WERI-Rb-1 (cell line): ENCODE results near the gene PHC2.

Source experiments
- DNase-seq: peaks from one replicate; pipeline ENCODE4 v3.0.0-alpha.2; 2020
- H3K27ac ChIP-seq: fragments of 250-450 bp; sonication (Bioruptor Pico); 2 replicates; pipeline ENCODE4 v1.5.1; 2020; ENCODE audit warnings: mild to moderate bottlenecking, moderate library complexity
- H3K27me3 ChIP-seq: fragments of 250-450 bp; sonication (Bioruptor Pico); 2 replicates; pipeline ENCODE4 v1.5.1; 2021; ENCODE audit warnings: mild to moderate bottlenecking, low read depth, moderate library complexity; ENCODE audit not compliant: insufficient read depth, severe bottlenecking
- H3K36me3 ChIP-seq: fragments of 250-450 bp; sonication (Bioruptor Pico); 2 replicates; pipeline ENCODE4 v1.5.1; 2020; ENCODE audit warnings: mild to moderate bottlenecking, moderate library complexity
- H3K4me3 ChIP-seq: 2 replicates; pipeline ENCODE4 v1.5.1; 2011; ENCODE audit warnings: low read depth, mild to moderate bottlenecking, control low read depth, low read length
- H3K9me3 ChIP-seq: fragments of 250-450 bp; sonication (Bioruptor Pico); 2 replicates; pipeline ENCODE4 v1.5.1; 2021; ENCODE audit warnings: mild to moderate bottlenecking, moderate library complexity; ENCODE audit not compliant: severe bottlenecking
- TF ChIP-seq, protein P1 (sequence below): IDR thresholded peaks from 2 replicates; pipeline ENCODE4 v1.5.1; 2011; ENCODE audit warnings: low read depth, mild to moderate bottlenecking, control low read depth, inconsistent platforms, low read length

The PHC2 gene

GRCh38 chr1:33383489-33383888, 47.4 kb downstream of the PHC2 start:
- H3K27me3 ChIP-seq: no peaks in the 10 kb centered on the region
- TF ChIP-seq, protein P1, sequence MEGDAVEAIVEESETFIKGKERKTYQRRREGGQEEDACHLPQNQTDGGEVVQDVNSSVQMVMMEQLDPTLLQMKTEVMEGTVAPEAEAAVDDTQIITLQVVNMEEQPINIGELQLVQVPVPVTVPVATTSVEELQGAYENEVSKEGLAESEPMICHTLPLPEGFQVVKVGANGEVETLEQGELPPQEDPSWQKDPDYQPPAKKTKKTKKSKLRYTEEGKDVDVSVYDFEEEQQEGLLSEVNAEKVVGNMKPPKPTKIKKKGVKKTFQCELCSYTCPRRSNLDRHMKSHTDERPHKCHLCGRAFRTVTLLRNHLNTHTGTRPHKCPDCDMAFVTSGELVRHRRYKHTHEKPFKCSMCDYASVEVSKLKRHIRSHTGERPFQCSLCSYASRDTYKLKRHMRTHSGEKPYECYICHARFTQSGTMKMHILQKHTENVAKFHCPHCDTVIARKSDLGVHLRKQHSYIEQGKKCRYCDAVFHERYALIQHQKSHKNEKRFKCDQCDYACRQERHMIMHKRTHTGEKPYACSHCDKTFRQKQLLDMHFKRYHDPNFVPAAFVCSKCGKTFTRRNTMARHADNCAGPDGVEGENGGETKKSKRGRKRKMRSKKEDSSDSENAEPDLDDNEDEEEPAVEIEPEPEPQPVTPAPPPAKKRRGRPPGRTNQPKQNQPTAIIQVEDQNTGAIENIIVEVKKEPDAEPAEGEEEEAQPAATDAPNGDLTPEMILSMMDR: no peak
- H3K27ac ChIP-seq: no peak overlapping the region
- H3K9me3 ChIP-seq: no peaks in the 10 kb centered on the region
- no peaks in the 10 kb centered on the region for H3K36me3 ChIP-seq
- no peak overlapping the region for H3K4me3 ChIP-seq
- no peak for DNase-seq

GRCh38 chr1:33382661-33383415, 48.1 kb downstream of the PHC2 start:
- no peak for DNase-seq
- Histone ChIP-seq H3K27ac (no peak overlapping the region), H3K4me3 (no peak overlapping the region), H3K9me3 (no peaks in the 10 kb centered on the region), H3K27me3 (no peaks in the 10 kb centered on the region), H3K36me3 (no peaks in the 10 kb centered on the region)
- TF ChIP-seq, protein P1: no peak

DNA sequence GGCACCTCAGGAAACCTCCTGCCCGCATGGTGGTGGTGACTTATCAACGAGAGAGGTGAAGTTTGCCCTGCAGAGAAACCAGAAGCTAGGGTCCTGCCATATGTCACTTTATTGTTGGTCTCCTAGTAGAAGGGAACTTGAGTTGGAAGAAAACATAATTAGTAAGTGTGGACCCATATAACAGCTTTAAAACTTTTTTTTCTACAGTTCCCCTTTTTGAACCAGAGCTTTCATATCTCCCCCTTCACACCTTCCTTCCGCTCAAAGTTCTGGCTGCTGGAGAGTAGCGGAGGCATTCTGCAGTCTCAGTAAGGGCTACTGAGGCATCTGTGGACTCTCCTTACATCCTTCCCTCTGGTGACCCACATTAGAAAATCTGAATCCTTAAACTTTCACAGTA, 48.9 kb downstream of the PHC2 start:
- no peaks in the 10 kb centered on the region for H3K36me3 ChIP-seq
- H3K27ac ChIP-seq: no peak overlapping the region
- H3K27me3 ChIP-seq: no peaks in the 10 kb centered on the region
- H3K9me3 ChIP-seq: no peaks in the 10 kb centered on the region
- DNase-seq: no peak
- TF ChIP-seq, protein P1: no peak
- no peak overlapping the region for H3K4me3 ChIP-seq

GRCh38 chr1:33380811-33381210, 50.1 kb downstream of the PHC2 start:
- H3K9me3 ChIP-seq: no peaks in the 10 kb centered on the region
- no peaks in the 10 kb centered on the region for H3K36me3 ChIP-seq
- TF ChIP-seq, protein P1: no peak
- no peak overlapping the region for H3K4me3 ChIP-seq
- H3K27ac ChIP-seq: no peak overlapping the region
- DNase-seq: no peak
- H3K27me3 ChIP-seq: no peaks in the 10 kb centered on the region

- TF ChIP-seq, protein P1: no peak
- DNase-seq: peak; percentile 34
Observed at GRCh38 chr1:33379631-33380354, 51.1 kb downstream of the PHC2 start.

More at GRCh38 chr1:33379631-33380354, 51.1 kb downstream of the PHC2 start:
- peak overlapping the region; percentile 17; the same call in 1 of the 2 replicates for H3K4me3 ChIP-seq
- H3K27me3 ChIP-seq: no peaks in the 10 kb centered on the region
- no peak overlapping the region for H3K27ac ChIP-seq
- no peaks in the 10 kb centered on the region for H3K36me3 ChIP-seq
- H3K9me3 ChIP-seq: no peaks in the 10 kb centered on the region
